GM21390 (cell line): ENCODE measurements around the gene TIMM17B.

Experiments
- ATAC-seq: cut with Tn5 transposase; IDR thresholded peaks from one replicate; pipeline ENCODE4 v1.9.1; 2021; ENCODE audit not compliant: unreplicated experiment

TIMM17B gene

GRCh38 chrX:48897625-48898306 lies at the start of gene TIMM17B, which contains the start of gene PQBP1:
Gene TIMM17B (minus strand): TSS chrX:48897768. CDS start chrX:48897749, 19 bp downstream.
Gene PQBP1 (plus strand): TSS chrX:48897930. CDS start chrX:48898510, 580 bp downstream.
- peak; percentile 89 for ATAC-seq

GRCh38 chrX:48945517-48946348 lies 48.2 kb upstream of the TIMM17B start:
- ATAC-seq, result no peak

- no peak for ATAC-seq
Measured at GRCh38 chrX:48942895-48943294, 45.3 kb upstream of the TIMM17B start.

GRCh38 chrX:48940404-48940955 lies 42.9 kb upstream of the TIMM17B start:
- ATAC-seq, result no peak

- no peak for ATAC-seq
Measured at GRCh38 chrX:48939524-48940228, 42.1 kb upstream of the TIMM17B start.

GRCh38 chrX:48938721-48939425 lies 41.3 kb upstream of the TIMM17B start:
- ATAC-seq, result peak; percentile 39

GRCh38 chrX:48937054-48937907 lies 39.7 kb upstream of the TIMM17B start:
- ATAC-seq, result peak; percentile 58

- no peak for ATAC-seq
Measured at GRCh38 chrX:48936429-48937053, 39.0 kb upstream of the TIMM17B start.

GRCh38 chrX:48935301-48935670 lies 37.7 kb upstream of the TIMM17B start:
- ATAC-seq, result no peak

GRCh38 chrX:48934581-48935300 lies 37.2 kb upstream of the TIMM17B start:
- ATAC-seq, result no peak

- ATAC-seq, result no peak
Measured at GRCh38 chrX:48933757-48934156, 36.2 kb upstream of the TIMM17B start.

- no peak for ATAC-seq
Measured at GRCh38 chrX:48927736-48928382, 30.3 kb upstream of the TIMM17B start.

- no peak for ATAC-seq
Measured at GRCh38 chrX:48927123-48927522, 29.6 kb upstream of the TIMM17B start.

- ATAC-seq, result no peak
Measured at GRCh38 chrX:48924270-48924669, 26.7 kb upstream of the TIMM17B start.

- ATAC-seq, result no peak
Measured at GRCh38 chrX:48923771-48924170, 26.2 kb upstream of the TIMM17B start.

GRCh38 chrX:48920718-48921104 lies 23.1 kb upstream of the TIMM17B start:
- ATAC-seq, result no peak

GRCh38 chrX:48919947-48920717 lies 22.6 kb upstream of the TIMM17B start:
- ATAC-seq, result no peak
